H9 (cell line): ENCODE data around the gene MBD2. TPM values are rescaled to one million over a fixed set of nuclear protein-coding genes. Genes with fewer than 3 reads are reported as not detected.

Experiments
- DNase-seq: peaks from one replicate; pipeline ENCODE4 v3.0.0-alpha.2; 2017
- H2AFZ ChIP-seq: one replicate; pipeline ENCODE4 v1.6.1; 2013; ENCODE audit warnings: mild to moderate bottlenecking, low read length, control low read depth, moderate library complexity
- H2AK5ac ChIP-seq: 2 replicates; pipeline ENCODE4 v1.6.1; 2013; ENCODE audit warnings: low read length, control low read depth, mixed read lengths; ENCODE audit not compliant: insufficient read length
- H2BK120ac ChIP-seq: one replicate; pipeline ENCODE4 v1.6.1; 2013; ENCODE audit warnings: low read depth, mild to moderate bottlenecking, low read length, control low read depth, inconsistent platforms; ENCODE audit not compliant: poor library complexity, severe bottlenecking
- H2BK12ac ChIP-seq: 2 replicates; pipeline ENCODE4 v1.6.1; 2013; ENCODE audit warnings: low read length, control low read depth, mixed read lengths, low read depth; ENCODE audit not compliant: insufficient read length
- H2BK15ac ChIP-seq: 2 replicates; pipeline ENCODE4 v1.6.1; 2013; ENCODE audit warnings: low read depth, low read length, control low read depth
- H2BK20ac ChIP-seq: one replicate; pipeline ENCODE4 v1.6.1; 2013; ENCODE audit warnings: low read depth, mild to moderate bottlenecking, low read length, control low read depth, inconsistent platforms; ENCODE audit not compliant: poor library complexity, severe bottlenecking
- H2BK5ac ChIP-seq: 2 replicates; pipeline ENCODE4 v1.6.1; 2013; ENCODE audit warnings: low read length, control low read depth, mixed read lengths; ENCODE audit not compliant: insufficient read length
- H3K14ac ChIP-seq: 2 replicates; pipeline ENCODE4 v1.6.1; 2013; ENCODE audit warnings: low read length, control low read depth; ENCODE audit not compliant: insufficient read depth
- H3K18ac ChIP-seq: 2 replicates; pipeline ENCODE4 v1.6.1; 2013; ENCODE audit warnings: low read depth, mild to moderate bottlenecking, mixed read lengths, low read length, control low read depth; ENCODE audit not compliant: insufficient read length
- H3K23ac ChIP-seq: 2 replicates; pipeline ENCODE4 v1.6.1; 2013; ENCODE audit warnings: low read length, control low read depth, mixed read lengths, low read depth; ENCODE audit not compliant: insufficient read length
- H3K23me2 ChIP-seq: 2 replicates; pipeline ENCODE4 v1.6.1; 2013; ENCODE audit warnings: low read depth, mild to moderate bottlenecking, mixed read lengths, low read length, control low read depth; ENCODE audit not compliant: insufficient read length, poor library complexity, severe bottlenecking
- H3K27ac ChIP-seq: 2 replicates; pipeline ENCODE4 v1.5.1; 2013; ENCODE audit warnings: low read length, control low read depth, mixed read lengths, low read depth; ENCODE audit not compliant: insufficient read length
- H3K27me3 ChIP-seq: 2 replicates; pipeline ENCODE4 v1.6.1; 2013; ENCODE audit warnings: low read length, control low read depth, inconsistent platforms; ENCODE audit not compliant: insufficient read depth
- H3K4ac ChIP-seq: 2 replicates; pipeline ENCODE4 v1.6.1; 2013; ENCODE audit warnings: low read depth, mild to moderate bottlenecking, control low read depth, inconsistent platforms, low read length, moderate library complexity
- H3K4me1 ChIP-seq: 2 replicates; pipeline ENCODE4 v1.6.1; 2013; ENCODE audit warnings: low read length, control low read depth, inconsistent platforms; ENCODE audit not compliant: insufficient read depth
- H3K4me2 ChIP-seq: 2 replicates; pipeline ENCODE4 v1.6.1; 2013; ENCODE audit warnings: low read length, control low read depth, mixed read lengths; ENCODE audit not compliant: insufficient read length, insufficient read depth
- H3K56ac ChIP-seq: 2 replicates; pipeline ENCODE4 v1.6.1; 2013; ENCODE audit warnings: low read depth, mild to moderate bottlenecking, mixed read lengths, low read length, control low read depth; ENCODE audit not compliant: insufficient read length
- H3K79me1 ChIP-seq: 2 replicates; pipeline ENCODE4 v1.6.1; 2013; ENCODE audit warnings: low read depth, mild to moderate bottlenecking, moderate library complexity, low read length, control low read depth, inconsistent platforms; ENCODE audit not compliant: insufficient read depth, poor library complexity, severe bottlenecking
- H3K79me2 ChIP-seq: 2 replicates; pipeline ENCODE4 v1.6.1; 2013; ENCODE audit warnings: low read length, control low read depth, inconsistent platforms; ENCODE audit not compliant: insufficient read depth
- H3K9ac ChIP-seq: 2 replicates; pipeline ENCODE4 v1.6.1; 2013; ENCODE audit warnings: low read length, control low read depth, mixed read lengths; ENCODE audit not compliant: insufficient read length; ENCODE audit errors: extremely low read depth
- H3K9me3 ChIP-seq: one replicate; pipeline ENCODE4 v1.6.1; 2013; ENCODE audit warnings: low read depth, low read length, inconsistent platforms; ENCODE audit not compliant: control insufficient read depth
- H3T11ph ChIP-seq: one replicate; pipeline ENCODE4 v1.6.1; 2013; ENCODE audit warnings: mild to moderate bottlenecking, low read length, control low read depth, inconsistent platforms
- H4K20me1 ChIP-seq: one replicate; pipeline ENCODE4 v1.6.1; 2013; ENCODE audit not compliant: control insufficient read depth, insufficient read length, insufficient read depth
- H4K5ac ChIP-seq: 2 replicates; pipeline ENCODE4 v1.6.1; 2013; ENCODE audit warnings: low read depth, mild to moderate bottlenecking, mixed read lengths, low read length, control low read depth; ENCODE audit not compliant: insufficient read length
- H4K8ac ChIP-seq: replicated peaks from 2 replicates; pipeline ENCODE4 v1.6.1; 2013; ENCODE audit warnings: low read length, control low read depth, mixed read lengths, low read depth; ENCODE audit not compliant: insufficient read length
- H4K91ac ChIP-seq: 2 replicates; pipeline ENCODE4 v1.6.1; 2013; ENCODE audit warnings: low read depth, mild to moderate bottlenecking, moderate library complexity, mixed read lengths, low read length, control low read depth; ENCODE audit not compliant: insufficient read length
- H3K27ac Mint-ChIP-seq, 3 experiments: 2 replicates in 2 of 3; 3 replicates in 1 of 3; pipeline ENCODE4 v1.8.0; 2020 to 2021; ENCODE audit warnings: mixed read lengths in 3 of 3, mild to moderate bottlenecking in 1 of 3, moderate library complexity in 1 of 3
- H3K27me3 Mint-ChIP-seq: 2 replicates; pipeline ENCODE4 v1.8.0; 2021; ENCODE audit warnings: low read depth, mild to moderate bottlenecking, moderate library complexity, mixed read lengths
- H3K36me3 Mint-ChIP-seq, 3 experiments: 2 replicates in 2 of 3; 3 replicates in 1 of 3; pipeline ENCODE4 v1.8.0; 2020 to 2021; ENCODE audit warnings: low read depth in 3 of 3, mixed read lengths in 3 of 3; ENCODE audit not compliant: insufficient read depth in 1 of 3
- H3K4me1 Mint-ChIP-seq, 2 experiments: 2 replicates each; pipeline ENCODE4 v1.8.0; 2020; ENCODE audit warnings: mixed read lengths in 2 of 2
- H3K4me3 Mint-ChIP-seq, 2 experiments: 2 replicates in 1 of 2; 3 replicates in 1 of 2; pipeline ENCODE4 v1.8.0; 2020 to 2021; ENCODE audit warnings: mild to moderate bottlenecking in 2 of 2, mixed read lengths in 2 of 2, moderate library complexity in 1 of 2
- H3K9me3 Mint-ChIP-seq, 2 experiments: 2 replicates in 1 of 2; 3 replicates in 1 of 2; pipeline ENCODE4 v1.8.0; 2020; ENCODE audit warnings: mild to moderate bottlenecking in 2 of 2, mixed read lengths in 2 of 2, moderate library complexity in 1 of 2
- WGBS: extraction: QIAGEN DNeasy Blood & Tissue Kit; methylation state at CpG from one replicate; pipeline ENCODE4 v1.1.7; 2013; ENCODE audit warnings: missing lambda C conversion rate, low lambda C conversion rate, mixed read lengths; ENCODE audit not compliant: insufficient read length; ENCODE audit errors: extremely low coverage; 5-methylcytosine and 5-hydroxymethylcytosine counted together
- total RNA-seq: library from RNA; stranded (reverse); gene quantifications from 2 replicates; pipeline ENCODE4 v1.2.1, GENCODE V29; 2021
- TF ChIP-seq, protein P1 (sequence below): fragments of 200-600 bp; sonication (generic); conservative IDR thresholded peaks from 3 replicates; pipeline ENCODE4 v1.8.0; 2021; ENCODE audit warnings: antibody characterized with exemption, mild to moderate bottlenecking

Gene MBD2
- total RNA-seq, 1 experiment from 2014 or later: 34.0 TPM

DNA sequence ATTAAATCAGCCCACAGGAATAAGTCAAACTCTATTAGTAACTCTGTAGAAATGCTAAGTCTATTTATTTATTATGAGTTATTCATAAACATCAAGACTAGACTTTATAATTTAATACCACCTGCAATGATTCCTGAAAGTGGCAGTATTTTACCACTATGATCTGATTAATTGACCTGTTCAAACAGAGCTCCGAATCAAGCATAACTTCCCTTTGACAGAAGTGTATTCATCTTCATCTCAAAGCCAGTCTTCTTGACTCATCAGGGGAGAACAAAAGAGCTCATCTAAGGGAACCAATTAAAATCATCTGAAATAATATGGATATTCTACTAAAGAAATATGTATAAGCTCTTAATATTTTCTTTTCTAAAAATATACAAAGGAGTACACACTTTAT, 122.3 kb downstream of the MBD2 start:
- no peak overlapping the region for H3K56ac ChIP-seq
- H4K20me1 ChIP-seq: no peaks in the 10 kb centered on the region
- H3T11ph ChIP-seq: no peak overlapping the region
- Mint-ChIP-seq H3K9me3 (peaks cover 0 to 8% of the 10 kb centered on the region in 2 experiments; a peak in 4 of 5 replicates), H3K27ac (no peak overlapping the region), H3K27me3 (no peaks in the 10 kb centered on the region; the same call in 1 of the 2 replicates), H3K4me3 (no peak overlapping the region), H3K4me1 (no peaks in the 10 kb centered on the region), H3K36me3 (no peaks in the 10 kb centered on the region)
- H2BK20ac ChIP-seq: no peak overlapping the region
- TF ChIP-seq, protein P1, sequence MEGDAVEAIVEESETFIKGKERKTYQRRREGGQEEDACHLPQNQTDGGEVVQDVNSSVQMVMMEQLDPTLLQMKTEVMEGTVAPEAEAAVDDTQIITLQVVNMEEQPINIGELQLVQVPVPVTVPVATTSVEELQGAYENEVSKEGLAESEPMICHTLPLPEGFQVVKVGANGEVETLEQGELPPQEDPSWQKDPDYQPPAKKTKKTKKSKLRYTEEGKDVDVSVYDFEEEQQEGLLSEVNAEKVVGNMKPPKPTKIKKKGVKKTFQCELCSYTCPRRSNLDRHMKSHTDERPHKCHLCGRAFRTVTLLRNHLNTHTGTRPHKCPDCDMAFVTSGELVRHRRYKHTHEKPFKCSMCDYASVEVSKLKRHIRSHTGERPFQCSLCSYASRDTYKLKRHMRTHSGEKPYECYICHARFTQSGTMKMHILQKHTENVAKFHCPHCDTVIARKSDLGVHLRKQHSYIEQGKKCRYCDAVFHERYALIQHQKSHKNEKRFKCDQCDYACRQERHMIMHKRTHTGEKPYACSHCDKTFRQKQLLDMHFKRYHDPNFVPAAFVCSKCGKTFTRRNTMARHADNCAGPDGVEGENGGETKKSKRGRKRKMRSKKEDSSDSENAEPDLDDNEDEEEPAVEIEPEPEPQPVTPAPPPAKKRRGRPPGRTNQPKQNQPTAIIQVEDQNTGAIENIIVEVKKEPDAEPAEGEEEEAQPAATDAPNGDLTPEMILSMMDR: no peak
- H2BK15ac ChIP-seq: no peak overlapping the region
- H3K9ac ChIP-seq: no peak overlapping the region
- no peak overlapping the region for H3K4ac ChIP-seq
- H2AK5ac ChIP-seq: no peak overlapping the region
- H3K27ac ChIP-seq: no peak overlapping the region
- no peaks in the 10 kb centered on the region for H3K4me1 ChIP-seq
- H3K14ac ChIP-seq: no peak overlapping the region
- no peak overlapping the region for H2BK120ac ChIP-seq
- H3K9me3 ChIP-seq: no peaks in the 10 kb centered on the region
- no peak overlapping the region for H2BK5ac ChIP-seq
- no peak overlapping the region for H4K8ac ChIP-seq
- no peaks in the 10 kb centered on the region for H3K79me2 ChIP-seq
- no peak overlapping the region for H3K23ac ChIP-seq
- H3K79me1 ChIP-seq: no peaks in the 10 kb centered on the region
- no peak overlapping the region for H3K4me2 ChIP-seq
- no peak overlapping the region for H4K5ac ChIP-seq
- H3K23me2 ChIP-seq: no peaks in the 10 kb centered on the region
- no peak overlapping the region for H4K91ac ChIP-seq
- no peak overlapping the region for H2AFZ ChIP-seq
- no peak overlapping the region for H2BK12ac ChIP-seq
- no peak for DNase-seq
- WGBS: no CpG with 5 or more reads among the region's 1 CpG
- H3K27me3 ChIP-seq: no peaks in the 10 kb centered on the region
- no peak overlapping the region for H3K18ac ChIP-seq

Other genes starting within 250 kb of the MBD2 start
- 44.1 and 45.0 TPM in 2 replicates for gene POLI, start 44.8 kb upstream of the MBD2 start, total RNA-seq
- not detected in 2 replicates for gene STARD6, start 133.2 kb upstream of the MBD2 start, total RNA-seq
- gene C18orf54, start 133.2 kb upstream of the MBD2 start, total RNA-seq: 21.6 and 23.2 TPM in 2 replicates